IMR-90 (cell line): Measurements from ENCODE around the gene USP12. TPM values are rescaled to one million over a fixed set of nuclear protein-coding genes. Genes with fewer than 3 reads are reported as not detected.

ENCODE experiments used
- ATAC-seq: fragments of 200-7000 bp; cut with Tn5 transposase; 2 replicates; pipeline ENCODE4 v1.9.1; 2020; ENCODE audit warnings: low read depth, mild to moderate bottlenecking, moderate library complexity
- BruUV-seq: library from RNA; stranded (reverse); fragments of 400-500 nt; replicated peaks from 2 replicates; lab custom pipeline; 2021; lab: Mats Ljungman, UMichigan
- CTCF ChIA-PET: fragments of 300-600 bp; formaldehyde crosslinking; extraction: SDS; loops from one replicate; lab custom pipeline; 2021; ENCODE audit warnings: antibody characterized with exemption; lab: Yijun Ruan, JAX
- POLR2A ChIA-PET: fragments of 300-600 bp; sonication (Branson Sonifier 250); formaldehyde crosslinking; loops from one replicate; lab custom pipeline; 2022; ENCODE audit warnings: antibody characterized with exemption; ENCODE audit not compliant: unreplicated experiment; lab: Charles Lee
- DNase-seq: peaks from one replicate; pipeline ENCODE4 v3.0.0; 2013
- H2AFZ ChIP-seq: replicated peaks from 2 replicates; pipeline ENCODE3; 2013; ENCODE audit warnings: low read length, mild to moderate bottlenecking; ENCODE audit not compliant: poor library complexity
- H2AK5ac ChIP-seq: 2 replicates; pipeline ENCODE4 v1.6.1; 2013; ENCODE audit warnings: low read depth, low read length, inconsistent platforms
- H2AK9ac ChIP-seq: replicated peaks from 2 replicates; pipeline ENCODE3; 2013; ENCODE audit warnings: mild to moderate bottlenecking, low read depth, low read length, moderate library complexity; ENCODE audit not compliant: poor library complexity
- H2BK120ac ChIP-seq: 2 replicates; pipeline ENCODE4 v1.6.1; 2013; ENCODE audit warnings: low read depth, low read length, inconsistent platforms
- H2BK15ac ChIP-seq: 3 replicates; pipeline ENCODE4 v1.6.1; 2013; ENCODE audit warnings: low read depth, low read length, inconsistent platforms
- H2BK20ac ChIP-seq: 2 replicates; pipeline ENCODE4 v1.6.1; 2013; ENCODE audit warnings: low read depth, mild to moderate bottlenecking, inconsistent platforms, low read length, moderate library complexity
- H2BK5ac ChIP-seq: 2 replicates; pipeline ENCODE4 v1.6.1; 2013; ENCODE audit warnings: mild to moderate bottlenecking, low read depth, low read length, inconsistent platforms; ENCODE audit not compliant: poor library complexity, severe bottlenecking
- H3K14ac ChIP-seq: replicated peaks from 2 replicates; pipeline ENCODE4 v1.6.1; 2013; ENCODE audit warnings: low read depth, low read length, inconsistent platforms
- H3K18ac ChIP-seq: 2 replicates; pipeline ENCODE4 v1.6.1; 2013; ENCODE audit warnings: low read depth, low read length, control low read depth
- H3K23ac ChIP-seq: 2 replicates; pipeline ENCODE4 v1.6.1; 2013; ENCODE audit warnings: low read depth, low read length, inconsistent platforms
- H3K27ac ChIP-seq: 2 replicates; pipeline ENCODE4 v1.5.1; 2013; ENCODE audit warnings: mild to moderate bottlenecking, control low read depth, low read length; ENCODE audit not compliant: insufficient read depth
- H3K27me3 ChIP-seq: 2 replicates; pipeline ENCODE4 v1.6.1; 2013; ENCODE audit warnings: low read length; ENCODE audit not compliant: control insufficient read depth, insufficient read depth
- H3K36me3 ChIP-seq: 2 replicates; pipeline ENCODE4 v1.6.1; 2013; ENCODE audit warnings: low read length, mixed read lengths; ENCODE audit not compliant: control insufficient read depth, insufficient read depth
- H3K4ac ChIP-seq: 2 replicates; pipeline ENCODE4 v1.6.1; 2013; ENCODE audit warnings: low read depth, low read length, inconsistent platforms
- H3K4me1 ChIP-seq: 2 replicates; pipeline ENCODE4 v1.6.1; 2013; ENCODE audit warnings: low read length, mixed read lengths; ENCODE audit not compliant: control insufficient read depth, insufficient read depth
- H3K4me2 ChIP-seq: 2 replicates; pipeline ENCODE4 v1.6.1; 2013; ENCODE audit warnings: low read depth, mild to moderate bottlenecking, control low read depth, low read length, moderate library complexity
- H3K4me3 ChIP-seq: 2 replicates; pipeline ENCODE4 v1.5.1; 2013; ENCODE audit warnings: low read depth, mild to moderate bottlenecking, control low read depth, low read length, moderate library complexity; ENCODE audit not compliant: insufficient read depth
- H3K56ac ChIP-seq: 2 replicates; pipeline ENCODE4 v1.6.1; 2013; ENCODE audit warnings: low read length, inconsistent platforms; ENCODE audit not compliant: insufficient read depth; ENCODE audit errors: extremely low read depth
- H3K79me1 ChIP-seq, 2 experiments: 2 replicates each; pipeline ENCODE4 v1.6.1; 2013; ENCODE audit warnings: low read length in 2 of 2, inconsistent platforms in 1 of 2, low read depth in 1 of 2
- H3K9ac ChIP-seq: 2 replicates; pipeline ENCODE4 v1.6.1; 2013; ENCODE audit warnings: low read depth, low read length, control low read depth
- H3K9me1 ChIP-seq: 2 replicates; pipeline ENCODE4 v1.6.1; 2013; ENCODE audit warnings: low read length, inconsistent platforms; ENCODE audit not compliant: insufficient read depth
- H3K9me3 ChIP-seq: 2 replicates; pipeline ENCODE4 v1.6.1; 2013; ENCODE audit warnings: low read length; ENCODE audit not compliant: control insufficient read depth, insufficient read depth
- H4K20me1 ChIP-seq: 2 replicates; pipeline ENCODE4 v1.6.1; 2013; ENCODE audit warnings: low read length, inconsistent platforms; ENCODE audit not compliant: insufficient read depth
- H4K5ac ChIP-seq: 2 replicates; pipeline ENCODE4 v1.6.1; 2013; ENCODE audit warnings: mild to moderate bottlenecking, low read depth, low read length, control low read depth
- H4K8ac ChIP-seq, 2 experiments: 2 replicates each; pipeline ENCODE4 v1.6.1; 2013; ENCODE audit warnings: low read depth in 2 of 2, low read length in 2 of 2, control low read depth in 1 of 2, inconsistent platforms in 1 of 2
- H4K91ac ChIP-seq: 2 replicates; pipeline ENCODE4 v1.6.1; 2013; ENCODE audit warnings: low read depth, low read length, inconsistent platforms; ENCODE audit not compliant: insufficient read depth
- CHD1 ChIP-seq: IDR thresholded peaks from 2 replicates; pipeline ENCODE4 v1.6.1; 2012; ENCODE audit warnings: low read depth, low read length, improper control_type of control experiment
- MXI1 ChIP-seq: IDR thresholded peaks from 2 replicates; pipeline ENCODE4 v1.6.1; 2012; ENCODE audit warnings: low read depth, mild to moderate bottlenecking, low read length, moderate library complexity, borderline replicate concordance
- RAD21 ChIP-seq: IDR thresholded peaks from 2 replicates; pipeline ENCODE4 v1.6.1; 2012; ENCODE audit warnings: low read length, improper control_type of control experiment
- WGBS, 2 experiments: methylation state at CpG; one replicate each; pipeline versions ENCODE4 v1.1.5 to v1.1.7; 2013; ENCODE audit warnings: missing lambda C conversion rate in 2 of 2; ENCODE audit not compliant: insufficient read length in 1 of 2; ENCODE audit errors: extremely low coverage in 2 of 2; 5-methylcytosine and 5-hydroxymethylcytosine counted together
- dilution Hi-C: fragments of 300-500 bp; cut with HindIII; formaldehyde crosslinking; loops from one replicate; pipeline ENCODE4 v1.14.3; 2018; ENCODE audit warnings: low sequenced_read_pairs; ENCODE audit not compliant: unreplicated experiment
- in situ Hi-C: fragments of 300-500 bp; cut with MboI; formaldehyde crosslinking; loops from 3 replicates; pipeline ENCODE4 v1.14.3; 2019; ENCODE audit warnings: low sequenced_read_pairs, inconsistent platforms, mixed read lengths
- intact Hi-C: fragments of 100-400 bp; cut with micrococcal nuclease; formaldehyde crosslinking; loops from 2 replicates; pipeline ENCODE4 v1.10.0; 2022
- polyA plus RNA-seq, 3 experiments: library from polyadenylated mRNA; depleted of rRNA; stranded (reverse); fragments of >200 nt; gene quantifications; 2 replicates each; pipeline ENCODE4 v1.2.3, GENCODE V29; 2012; ENCODE audit warnings: low replicate concordance in 1 of 3
- total RNA-seq: library from RNA; depleted of rRNA; stranded (reverse); fragments of >200 nt; gene quantifications from 2 replicates; pipeline ENCODE4 v1.2.3, GENCODE V29; 2012

The USP12 gene
- total and polyA plus RNA-seq, 2 of the 4 experiments (the other 2 are of a cell fraction): 11.8 to 16.5 TPM

DNA sequence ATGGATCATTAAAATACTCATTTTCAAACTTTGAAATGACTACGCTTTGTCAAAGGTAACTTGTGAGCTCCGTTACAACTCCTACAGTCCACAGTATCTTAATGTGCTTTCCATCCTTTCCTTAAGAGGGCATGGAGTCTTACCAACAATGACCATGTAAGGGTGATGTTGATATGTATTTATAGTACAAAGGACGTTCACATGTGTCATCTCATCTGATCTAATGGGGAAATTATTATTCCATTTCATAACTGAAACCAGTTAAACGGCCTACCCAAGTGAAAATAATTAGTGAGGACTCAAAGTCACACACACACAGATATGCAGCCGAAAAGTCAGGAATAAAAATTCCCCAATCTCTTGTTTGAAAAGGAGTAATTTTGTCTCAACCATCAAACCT lies 9.6 kb downstream of the USP12 start:
- Histone ChIP-seq H3K9me1 (peaks cover 15% of the 10 kb centered on the region), H3K36me3 (no peaks in the 10 kb centered on the region; the same call in 1 of the 2 replicates), H3K14ac (no peak overlapping the region), H4K8ac (no peak overlapping the region), H4K91ac (no peak overlapping the region), H3K56ac (no peak overlapping the region), H2BK15ac (no peak overlapping the region), H4K20me1 (peaks cover 72% of the 10 kb centered on the region), H2BK5ac (no peak overlapping the region), H2AK9ac (no peak overlapping the region), H3K18ac (no peak overlapping the region), H3K4me2 (no peak overlapping the region; the same call in 1 of the 2 replicates), H3K27ac (no peak overlapping the region), H3K9me3 (no peaks in the 10 kb centered on the region), H3K27me3 (no peaks in the 10 kb centered on the region), H3K79me1 (peaks cover 5 to 67% of the 10 kb centered on the region in 2 experiments; a peak in 3 of 4 replicates), H3K4ac (no peak overlapping the region), H3K4me3 (no peak overlapping the region), H3K9ac (no peak overlapping the region), H3K4me1 (peaks cover 3% of the 10 kb centered on the region; the same call in 1 of the 2 replicates), H3K23ac (peak overlapping the region; percentile 6; the same call in 1 of the 2 replicates), H4K5ac (no peak overlapping the region), H2AK5ac (no peak overlapping the region), H2BK20ac (no peak overlapping the region), H2BK120ac (no peak overlapping the region), H2AFZ (no peak overlapping the region)
- ChIA-PET POLR2A (interaction anchor here (0.6 kb wide), 1 partner anchor 9 kb away, joined by 4 read pairs; no protein-coding TSS in a partner anchor), CTCF (interaction anchor here (1.4 kb wide), 1 partner anchor 10 kb away, joined by 3 read pairs; no protein-coding TSS in a partner anchor)
- peak; percentile 35 for DNase-seq
- WGBS, 2 experiments: no CpG with 5 or more reads among the region's 5 CpGs
- TF ChIP-seq MXI1: no peak
- no peak for TF ChIP-seq CHD1
- no peak for TF ChIP-seq RAD21
- in situ Hi-C loops (no loop called here), intact Hi-C loops (no loop called here), dilution Hi-C loops (no loop called here)
- no peak for ATAC-seq
- no TSS peak for BruUV-seq
